Stimulated activated CD4-positive, alpha-beta T cell treated with anti-CD3 and anti-CD28 coated beads, Interleukin-1b, Interleukin-23, amount 100 ng/mL, for 4 hours (primary cell): ENCODE data around the gene LCE7A.

ENCODE experiments used
- DNase-seq, 2 donors: peaks; one replicate each; pipeline ENCODE4 v3.0.0-alpha.2; 2020; ENCODE audit warnings: low read depth in 2 of 2

The LCE7A gene

GRCh38 chr1:152880316-152880715, 20.5 kb downstream of the LCE7A start:
- DNase-seq, result no peak

- no peak for DNase-seq
Observed at GRCh38 chr1:152880907-152881306, 21.1 kb downstream of the LCE7A start.

GRCh38 chr1:152884085-152884484, 24.3 kb downstream of the LCE7A start:
- no peak for DNase-seq

GRCh38 chr1:152884506-152884905, 24.7 kb downstream of the LCE7A start:
- no peak for DNase-seq

GRCh38 chr1:152884966-152885624, 25.3 kb downstream of the LCE7A start:
- no peak for DNase-seq

- no peak for DNase-seq
Observed at GRCh38 chr1:152886085-152886484, 26.3 kb downstream of the LCE7A start.

GRCh38 chr1:152886758-152887409, 27.1 kb downstream of the LCE7A start:
- no peak for DNase-seq

- no peak for DNase-seq
Observed at GRCh38 chr1:152888126-152888525, 28.3 kb downstream of the LCE7A start.

GRCh38 chr1:152899027-152899426, 39.2 kb downstream of the LCE7A start:
- no peak for DNase-seq

- no peak for DNase-seq
Observed at GRCh38 chr1:152899883-152900282, 40.1 kb downstream of the LCE7A start.

GRCh38 chr1:152901631-152902030, 41.8 kb downstream of the LCE7A start:
- DNase-seq, result no peak

- DNase-seq, result no peak
Observed at GRCh38 chr1:152902636-152903035, 42.8 kb downstream of the LCE7A start.

- no peak for DNase-seq
Observed at GRCh38 chr1:152904688-152905440, 45.1 kb downstream of the LCE7A start.

- DNase-seq, result no peak
Observed at GRCh38 chr1:152906023-152906565, 46.3 kb downstream of the LCE7A start.

- no peak for DNase-seq
Observed at GRCh38 chr1:152907686-152908601, 48.1 kb downstream of the LCE7A start, which contains the start of gene IVL. IVL (plus strand) TSS chr1:152908546; CDS start chr1:152909798, 1,252 bp downstream.

GRCh38 chr1:152909206-152909605, 49.4 kb downstream of the LCE7A start:
- no peak for DNase-seq
